Measurements from ENCODE around the gene TINAG. TPM values are rescaled to one million over a fixed set of nuclear protein-coding genes. Genes with fewer than 3 reads are reported as not detected.

The TINAG gene
- total RNA-seq, 1 experiment from 2014 or later = not detected

GRCh38 chr6:54301770-54302169, 6.5 kb upstream of the TINAG start:
- TF ChIP-seq CEBPB (IDR thresholded peaks at IDR 0.05; ENCODE audit: low read depth) = no peak
- intact Hi-C loops (cut with micrococcal nuclease) = no loop called here
- H3K4me1 ChIP-seq (ENCODE audit: control insufficient read depth in 1 of 2, insufficient read depth in 2 of 2, low read length in 2 of 2) = no peaks in the 10 kb centered on the region
- no peak for DNase-seq (ENCODE audit: low read depth, low spot score)
- no peak overlapping the region for H3K9ac ChIP-seq (ENCODE audit: low read length)
- POLR2A ChIA-PET = no interaction called here
- H3K27me3 ChIP-seq (ENCODE audit: insufficient read depth, low read length) = no peaks in the 10 kb centered on the region
- no peaks in the 10 kb centered on the region for H3K36me3 ChIP-seq (ENCODE audit: control insufficient read depth in 1 of 2, insufficient read depth in 2 of 2, low read length in 2 of 2)
- H3K27ac ChIP-seq (ENCODE audit: low read depth, low read length) = no peak overlapping the region
- no peaks in the 10 kb centered on the region for H3K9me3 ChIP-seq (ENCODE audit: control insufficient read depth in 1 of 2, insufficient read depth in 1 of 2, low read depth in 1 of 2, low read length in 2 of 2)
- no peak overlapping the region for H3K4me3 ChIP-seq (replicated peaks in 1 of 2; ENCODE audit: low read depth in 1 of 2, low read length in 2 of 2)
- BruUV-seq (replicated peaks) = no TSS peak
- H2AFZ ChIP-seq (ENCODE audit: low read depth, low read length, poor library complexity, severe bottlenecking) = no peak overlapping the region
- ATAC-seq = no peak
- no peaks in the 10 kb centered on the region for H3K79me2 ChIP-seq (ENCODE audit: insufficient read depth, low read length)
- CTCF ChIA-PET = no interaction called here
- H3K9me2 ChIP-seq (ENCODE audit: insufficient read depth) = no peaks in the 10 kb centered on the region
- H3K4me2 ChIP-seq (ENCODE audit: low read length) = no peak overlapping the region
- H4K20me1 ChIP-seq (ENCODE audit: insufficient read depth) = no peaks in the 10 kb centered on the region
- RAD21 ChIA-PET (ENCODE audit: low non-redundant PET in 1 of 2, low total read pairs in 2 of 2, uncharacterized antibody in 2 of 2, unreplicated experiment in 2 of 2) = no interaction called here

DNA sequence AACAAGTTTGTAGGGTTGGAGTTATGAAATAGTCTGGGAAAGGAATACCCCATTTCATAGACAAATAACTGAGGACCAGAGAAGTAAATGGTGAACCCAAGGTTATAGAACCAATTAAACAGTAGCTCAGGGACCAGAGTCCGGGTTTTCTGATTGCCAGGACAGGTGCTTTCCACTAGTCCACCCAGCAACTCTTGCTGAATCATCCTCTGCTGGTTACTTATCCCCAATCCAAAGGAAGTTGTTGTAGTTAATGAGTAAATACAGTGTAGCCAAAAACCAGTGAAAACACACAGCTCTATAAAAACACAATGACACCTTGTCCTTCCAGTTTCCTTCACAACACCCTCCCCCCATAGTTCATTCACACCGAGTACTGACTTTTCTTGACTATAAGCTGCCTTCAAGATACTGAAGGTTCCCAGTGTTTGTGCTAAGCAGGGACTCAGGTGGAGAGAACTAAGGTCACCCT, 766 bp upstream of the TINAG start:
- no peak overlapping the region for H2AFZ ChIP-seq (ENCODE audit: low read depth, low read length, poor library complexity, severe bottlenecking)
- ChIA-PET RAD21 (ENCODE audit: low non-redundant PET in 1 of 2, low total read pairs in 2 of 2, uncharacterized antibody in 2 of 2, unreplicated experiment in 2 of 2) (no interaction called here), CTCF (no interaction called here), POLR2A (no interaction called here)
- intact Hi-C loops (cut with micrococcal nuclease) = no loop called here
- no peak overlapping the region for H3K27ac ChIP-seq (ENCODE audit: low read depth, low read length)
- BruUV-seq (replicated peaks) = no TSS peak
- H3K4me2 ChIP-seq (ENCODE audit: low read length) = no peak overlapping the region
- H3K9me2 ChIP-seq (ENCODE audit: insufficient read depth) = no peaks in the 10 kb centered on the region
- no peak overlapping the region for H3K9ac ChIP-seq (ENCODE audit: low read length)
- no peaks in the 10 kb centered on the region for H3K79me2 ChIP-seq (ENCODE audit: insufficient read depth, low read length)
- no peak overlapping the region for H3K4me3 ChIP-seq (replicated peaks in 1 of 2; ENCODE audit: low read depth in 1 of 2, low read length in 2 of 2)
- DNase-seq (ENCODE audit: low read depth, low spot score) (no peak), ATAC-seq (no peak)
- H3K36me3 ChIP-seq (ENCODE audit: control insufficient read depth in 1 of 2, insufficient read depth in 2 of 2, low read length in 2 of 2) = no peaks in the 10 kb centered on the region
- H3K27me3 ChIP-seq (ENCODE audit: insufficient read depth, low read length) = no peaks in the 10 kb centered on the region
- TF ChIP-seq POLR2A (IDR thresholded peaks at IDR 0.05; ENCODE audit: borderline replicate concordance, extremely low read depth, insufficient read depth, insufficient read length) = no peak
- TF ChIP-seq CBX3 (IDR thresholded peaks at IDR 0.05; ENCODE audit: low read depth) = no peak
- no peak for TF ChIP-seq SP1 (IDR thresholded peaks at IDR 0.05; ENCODE audit: low read depth)
- no peak for TF ChIP-seq SRF (IDR thresholded peaks at IDR 0.05; ENCODE audit: low read depth)
- TF ChIP-seq EGR1 (IDR thresholded peaks at IDR 0.05; ENCODE audit: low read depth) = no peak
- TF ChIP-seq ZFX (IDR thresholded peaks at IDR 0.05) = no peak
- no peak for TF ChIP-seq CEBPB (IDR thresholded peaks at IDR 0.05; ENCODE audit: low read depth)
- no peak for TF ChIP-seq MAX (IDR thresholded peaks at IDR 0.05)
- no peak for TF ChIP-seq EZH2 (IDR thresholded peaks at IDR 0.05)
- H4K20me1 ChIP-seq (ENCODE audit: insufficient read depth) = no peaks in the 10 kb centered on the region
- H3K4me1 ChIP-seq (ENCODE audit: control insufficient read depth in 1 of 2, insufficient read depth in 2 of 2, low read length in 2 of 2) = no peaks in the 10 kb centered on the region
- H3K9me3 ChIP-seq (ENCODE audit: control insufficient read depth in 1 of 2, insufficient read depth in 1 of 2, low read depth in 1 of 2, low read length in 2 of 2) = no peaks in the 10 kb centered on the region

All from HCT116 (cell line).